Measurements from ENCODE around the gene FBN2. TPM values are rescaled to one million over a fixed set of nuclear protein-coding genes. Genes with fewer than 3 reads are reported as not detected.

FBN2 gene
- total RNA-seq, 1 donor from 2014 or later: 25.2 TPM

DNA sequence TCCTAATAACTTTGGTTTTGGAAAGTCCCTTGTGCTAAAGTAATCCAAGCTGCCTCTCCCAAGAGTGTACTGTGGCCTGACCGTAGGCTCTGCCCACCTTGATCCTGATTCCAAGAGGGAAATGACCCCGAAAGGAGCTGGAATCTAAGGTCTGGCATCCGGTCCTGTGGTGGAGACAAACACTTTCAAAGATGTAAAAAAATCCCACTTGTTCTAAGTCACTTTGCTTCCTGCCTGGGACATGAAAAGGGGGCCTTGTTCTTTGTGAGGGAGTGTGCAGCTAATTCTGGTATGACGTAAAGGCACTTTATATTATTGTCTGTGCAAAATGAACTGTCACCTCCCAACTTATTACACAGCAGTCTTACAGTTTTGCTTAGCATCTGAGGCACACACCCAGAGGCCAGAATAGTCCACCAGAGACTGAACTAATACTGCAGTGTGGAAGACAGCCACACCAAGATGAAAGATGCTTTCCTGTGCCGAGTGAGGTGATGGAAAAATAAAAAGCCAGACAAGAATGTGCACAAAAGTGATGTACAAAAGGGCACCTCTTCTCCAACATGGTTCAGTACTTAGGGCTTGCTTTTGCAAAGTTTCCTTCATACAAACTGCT is 325.7 kb downstream of the FBN2 start:
- TF ChIP-seq, protein P1, sequence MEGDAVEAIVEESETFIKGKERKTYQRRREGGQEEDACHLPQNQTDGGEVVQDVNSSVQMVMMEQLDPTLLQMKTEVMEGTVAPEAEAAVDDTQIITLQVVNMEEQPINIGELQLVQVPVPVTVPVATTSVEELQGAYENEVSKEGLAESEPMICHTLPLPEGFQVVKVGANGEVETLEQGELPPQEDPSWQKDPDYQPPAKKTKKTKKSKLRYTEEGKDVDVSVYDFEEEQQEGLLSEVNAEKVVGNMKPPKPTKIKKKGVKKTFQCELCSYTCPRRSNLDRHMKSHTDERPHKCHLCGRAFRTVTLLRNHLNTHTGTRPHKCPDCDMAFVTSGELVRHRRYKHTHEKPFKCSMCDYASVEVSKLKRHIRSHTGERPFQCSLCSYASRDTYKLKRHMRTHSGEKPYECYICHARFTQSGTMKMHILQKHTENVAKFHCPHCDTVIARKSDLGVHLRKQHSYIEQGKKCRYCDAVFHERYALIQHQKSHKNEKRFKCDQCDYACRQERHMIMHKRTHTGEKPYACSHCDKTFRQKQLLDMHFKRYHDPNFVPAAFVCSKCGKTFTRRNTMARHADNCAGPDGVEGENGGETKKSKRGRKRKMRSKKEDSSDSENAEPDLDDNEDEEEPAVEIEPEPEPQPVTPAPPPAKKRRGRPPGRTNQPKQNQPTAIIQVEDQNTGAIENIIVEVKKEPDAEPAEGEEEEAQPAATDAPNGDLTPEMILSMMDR (IDR thresholded peaks at IDR 0.05; ENCODE audit: insufficient read depth, low read length, poor library complexity, severe bottlenecking): no peak
- no peak for DNase-seq (ENCODE audit: low read depth)
- no peak overlapping the region for H3K4me3 ChIP-seq (ENCODE audit: low read depth, low read length)
- H3K36me3 ChIP-seq (ENCODE audit: control insufficient read depth, insufficient read depth, low read length): no peaks in the 10 kb centered on the region
- no peaks in the 10 kb centered on the region for H3K27me3 ChIP-seq (ENCODE audit: control insufficient read depth, insufficient read depth, low read length)

DNA sequence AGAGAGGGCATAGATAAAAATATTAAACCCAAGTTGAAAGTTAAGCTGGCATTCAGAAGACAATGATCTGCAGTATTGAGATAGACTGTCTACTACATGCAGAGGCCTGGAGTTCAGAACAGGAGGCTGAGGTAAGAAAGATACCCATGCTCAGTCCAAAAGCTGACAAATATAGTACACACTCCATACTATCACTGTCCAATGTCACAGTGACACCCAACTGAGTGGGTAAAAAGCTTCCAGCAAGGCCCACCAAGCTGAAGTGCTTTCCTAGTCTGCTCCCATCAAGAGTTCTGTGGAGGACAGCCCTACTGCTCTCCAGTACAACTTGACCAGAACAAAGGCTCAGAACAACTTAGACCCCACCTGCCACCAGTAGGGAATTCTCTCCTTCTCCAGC is 329.6 kb downstream of the FBN2 start:
- H3K36me3 ChIP-seq (ENCODE audit: control insufficient read depth, insufficient read depth, low read length): no peaks in the 10 kb centered on the region
- H3K4me3 ChIP-seq (ENCODE audit: low read depth, low read length): no peak overlapping the region
- TF ChIP-seq, protein P1 (IDR thresholded peaks at IDR 0.05; ENCODE audit: insufficient read depth, low read length, poor library complexity, severe bottlenecking): no peak
- no peaks in the 10 kb centered on the region for H3K27me3 ChIP-seq (ENCODE audit: control insufficient read depth, insufficient read depth, low read length)
- no peak for DNase-seq (ENCODE audit: low read depth)

All from kidney epithelial cell (primary cell).